Kidney (tissue), 14 donors: ENCODE data around the gene XDH. TPM values are rescaled to one million over a fixed set of nuclear protein-coding genes. Genes with fewer than 3 reads are reported as not detected.

ENCODE experiments used
- DNase-seq, 5 donors: peaks; one replicate each; pipeline ENCODE4 v3.0.0-alpha.2; 2013 to 2020
- FAIRE-seq: peaks from 2 replicates; lab custom pipeline; 2012; peaks lifted over from hg19 to GRCh38; lab: Jason Lieb, UNC
- H3K27ac ChIP-seq, 2 donors: one replicate each; pipeline ENCODE4 v1.7.0; 2013; ENCODE audit warnings: low read depth in 2 of 2, low read length in 2 of 2, inconsistent platforms in 1 of 2
- H3K27me3 ChIP-seq: one replicate; pipeline ENCODE4 v1.7.1; 2013; ENCODE audit warnings: low read length, inconsistent platforms; ENCODE audit not compliant: control insufficient read depth, insufficient read depth
- H3K36me3 ChIP-seq, 3 donors: one replicate each; pipeline versions ENCODE4 v1.7.0 to v1.7.1; 2013; ENCODE audit warnings: low read length in 3 of 3, control low read depth in 1 of 3, inconsistent platforms in 1 of 3; ENCODE audit not compliant: insufficient read depth in 3 of 3, control insufficient read depth in 2 of 3
- H3K4me1 ChIP-seq, 3 donors: one replicate each; pipeline versions ENCODE4 v1.7.0 to v1.7.1; 2013; ENCODE audit warnings: low read length in 3 of 3, inconsistent platforms in 1 of 3, low read depth in 1 of 3; ENCODE audit not compliant: control insufficient read depth in 2 of 3, insufficient read depth in 2 of 3
- H3K4me3 ChIP-seq, 3 donors: one replicate each; pipeline versions ENCODE4 v1.7.0 to v1.8.1; 2013; ENCODE audit warnings: low read length in 3 of 3, control low read depth in 1 of 3, inconsistent platforms in 1 of 3
- H3K9ac ChIP-seq, 3 donors: one replicate each; pipeline versions ENCODE4 v1.7.0 to v1.7.1; 2013; ENCODE audit warnings: low read length in 3 of 3, control low read depth in 1 of 3, inconsistent platforms in 1 of 3
- H3K9me3 ChIP-seq, 3 donors: one replicate each; pipeline versions ENCODE4 v1.7.0 to v1.7.1; 2013; ENCODE audit warnings: low read length in 3 of 3, control low read depth in 1 of 3, inconsistent platforms in 1 of 3; ENCODE audit not compliant: control insufficient read depth in 2 of 3, insufficient read depth in 1 of 3
- intact Hi-C: fragments of 100-400 bp; cut with DNase I; formaldehyde crosslinking; loops from one replicate; pipeline ENCODE4 v1.11.1; 2022
- polyA plus RNA-seq: library from polyadenylated mRNA; stranded (reverse); fragments of 350-450 nt; fragmentation: Illumina TruSeq; extraction: RNeasy Lipid Tissue Mini Kit (QIAGEN cat#74804); gene quantifications from one replicate; pipeline ENCODE4 v1.2.3, GENCODE V29; 2014; ENCODE audit warnings: low read depth, low replicate concordance; ENCODE audit not compliant: insufficient read depth
- total RNA-seq: library from RNA; stranded (reverse); fragmentation: NEBNext Ultra II Directional; extraction: Animal tissue kit (Norgen Biotek cat#: 25700); gene quantifications from one replicate; pipeline ENCODE4 v1.2.1, GENCODE V29; 2021
- TF ChIP-seq, protein P1 (sequence below): IDR thresholded peaks from 3 replicates; pipeline ENCODE4 v1.5.1; 2012; ENCODE audit warnings: mild to moderate bottlenecking, moderate library complexity, borderline replicate concordance; ENCODE audit not compliant: insufficient read depth; ENCODE audit errors: extremely low read depth
- donor health status: control.
- donor health status: control.
- donor health status: control.
- donor health status: control.
- donor health status: control.
- donor health status: DM: yes; HTN: yes; CAD: no.
- donor health status: Normal renal cell carcinoma (clear cell type).

Gene XDH
- total and polyA plus RNA-seq, 2 donors from 2014 or later, result 3.1 TPM; not detected in 1

DNA sequence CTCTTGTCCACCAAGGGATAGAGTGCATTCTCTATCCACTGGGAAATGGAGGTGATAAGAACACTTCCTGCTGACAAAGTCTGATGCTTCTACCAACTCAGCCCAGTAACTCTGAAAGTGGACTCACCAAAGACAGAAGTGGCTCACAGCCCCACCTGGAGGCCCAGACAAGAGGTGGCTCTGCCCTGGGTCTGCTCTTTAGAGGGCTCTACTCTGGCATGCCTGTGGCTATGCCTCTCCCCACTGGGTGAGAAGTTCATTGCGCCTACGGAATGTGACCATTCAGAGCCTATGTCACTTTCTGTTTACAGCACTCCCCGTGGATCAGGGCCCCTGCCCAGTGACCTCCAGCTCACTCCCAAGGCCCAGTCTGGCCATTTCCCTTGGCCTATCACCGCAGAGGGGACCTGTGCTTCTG is 13.5 kb upstream of the XDH start:
- Histone ChIP-seq H3K36me3 (no peaks in the 10 kb centered on the region), H3K27ac (no peak overlapping the region), H3K27me3 (no peaks in the 10 kb centered on the region), H3K9me3 (no peaks in the 10 kb centered on the region), H3K4me3 (no peak overlapping the region), H3K9ac (no peak overlapping the region), H3K4me1 (no peaks in the 10 kb centered on the region)
- intact Hi-C loops, result no loop called here
- DNase-seq, result no peak
- TF ChIP-seq, protein P1, sequence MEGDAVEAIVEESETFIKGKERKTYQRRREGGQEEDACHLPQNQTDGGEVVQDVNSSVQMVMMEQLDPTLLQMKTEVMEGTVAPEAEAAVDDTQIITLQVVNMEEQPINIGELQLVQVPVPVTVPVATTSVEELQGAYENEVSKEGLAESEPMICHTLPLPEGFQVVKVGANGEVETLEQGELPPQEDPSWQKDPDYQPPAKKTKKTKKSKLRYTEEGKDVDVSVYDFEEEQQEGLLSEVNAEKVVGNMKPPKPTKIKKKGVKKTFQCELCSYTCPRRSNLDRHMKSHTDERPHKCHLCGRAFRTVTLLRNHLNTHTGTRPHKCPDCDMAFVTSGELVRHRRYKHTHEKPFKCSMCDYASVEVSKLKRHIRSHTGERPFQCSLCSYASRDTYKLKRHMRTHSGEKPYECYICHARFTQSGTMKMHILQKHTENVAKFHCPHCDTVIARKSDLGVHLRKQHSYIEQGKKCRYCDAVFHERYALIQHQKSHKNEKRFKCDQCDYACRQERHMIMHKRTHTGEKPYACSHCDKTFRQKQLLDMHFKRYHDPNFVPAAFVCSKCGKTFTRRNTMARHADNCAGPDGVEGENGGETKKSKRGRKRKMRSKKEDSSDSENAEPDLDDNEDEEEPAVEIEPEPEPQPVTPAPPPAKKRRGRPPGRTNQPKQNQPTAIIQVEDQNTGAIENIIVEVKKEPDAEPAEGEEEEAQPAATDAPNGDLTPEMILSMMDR, result no peak
- no peak for FAIRE-seq

DNA sequence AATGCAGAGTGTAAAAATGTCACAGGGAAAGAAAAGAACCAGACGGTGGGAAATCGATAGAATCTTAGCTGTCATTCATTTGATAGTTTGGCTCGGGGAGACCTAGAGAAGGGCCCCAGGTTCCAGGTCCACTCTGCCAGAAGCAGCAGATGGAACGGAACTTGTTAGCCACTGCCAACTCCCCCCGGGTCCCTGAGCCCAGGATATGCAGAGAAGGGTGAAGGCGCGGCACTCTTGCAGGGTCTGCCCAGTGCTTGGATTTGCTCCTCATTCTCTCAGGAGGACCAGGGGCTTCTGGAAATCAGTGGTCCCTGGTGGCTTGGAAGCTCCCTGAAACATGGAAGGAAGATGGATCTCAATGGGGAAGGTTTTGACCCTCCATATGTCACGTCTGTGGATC is 11.6 kb upstream of the XDH start:
- Histone ChIP-seq H3K36me3 (no peaks in the 10 kb centered on the region), H3K4me1 (no peaks in the 10 kb centered on the region), H3K4me3 (no peak overlapping the region), H3K9ac (no peak overlapping the region), H3K9me3 (no peaks in the 10 kb centered on the region), H3K27me3 (no peaks in the 10 kb centered on the region), H3K27ac (no peak overlapping the region)
- TF ChIP-seq, protein P1, result no peak
- intact Hi-C loops, result no loop called here
- no peak for DNase-seq
- FAIRE-seq, result no peak

DNA sequence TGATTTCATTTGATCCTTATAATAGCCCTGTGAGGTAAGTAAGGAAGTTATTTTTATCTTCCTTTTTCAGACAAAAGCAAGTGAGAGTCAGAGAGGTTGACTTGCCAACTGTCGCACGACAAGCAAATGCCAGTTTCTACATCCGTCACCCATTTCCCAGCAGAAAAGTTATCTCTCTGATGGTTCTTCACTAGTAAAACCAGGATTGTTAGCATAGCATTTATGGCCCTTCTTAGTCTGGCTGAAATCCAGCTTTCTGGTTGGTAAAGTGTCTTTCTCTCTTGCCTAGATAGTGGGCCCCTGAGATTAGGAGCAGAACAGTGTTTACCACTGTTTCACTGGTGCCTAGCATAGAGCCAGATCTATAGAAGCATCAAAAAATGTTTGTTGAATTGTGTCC is 7.1 kb upstream of the XDH start:
- TF ChIP-seq, protein P1, result no peak
- intact Hi-C loops, result no loop called here
- no peak for FAIRE-seq

DNA sequence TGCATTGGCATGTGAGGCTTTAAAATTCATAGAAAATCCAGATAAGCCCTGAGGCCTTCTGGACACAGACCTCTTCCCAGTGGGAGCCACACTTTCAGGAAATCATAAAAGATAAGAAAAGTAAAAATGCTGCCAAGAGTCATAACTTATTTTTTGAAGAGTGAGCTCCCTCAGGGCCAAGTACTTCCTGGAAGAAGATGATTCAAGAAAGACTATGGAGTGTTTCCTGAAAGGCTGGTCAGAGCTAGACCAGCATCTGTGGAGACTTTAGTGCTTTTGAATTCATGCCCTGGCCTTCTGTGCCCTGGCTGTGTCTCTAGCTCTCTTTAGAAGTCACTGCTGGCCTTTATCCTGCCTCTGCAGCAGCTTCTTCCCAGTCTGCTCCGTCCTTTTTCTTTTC is 6.4 kb upstream of the XDH start:
- peak in 1 of 5 donors; percentile 5 for DNase-seq
- H3K9ac ChIP-seq, result no peak overlapping the region
- H3K4me3 ChIP-seq, result no peak overlapping the region
- H3K36me3 ChIP-seq, result no peaks in the 10 kb centered on the region
- H3K4me1 ChIP-seq, result no peaks in the 10 kb centered on the region
- no peaks in the 10 kb centered on the region for H3K27me3 ChIP-seq
- no peak overlapping the region for H3K27ac ChIP-seq
- H3K9me3 ChIP-seq, result peaks cover 0 to 6% (median 0%) of the 10 kb centered on the region in 3 donors
- no peak for FAIRE-seq
- intact Hi-C loops, result no loop called here
- TF ChIP-seq, protein P1, result no peak

More for the DNA sequence above, 7.1 kb upstream of the XDH start:
- H3K27me3 ChIP-seq, result no peaks in the 10 kb centered on the region
- H3K4me3 ChIP-seq, result no peak overlapping the region
- H3K36me3 ChIP-seq, result no peaks in the 10 kb centered on the region
- H3K9ac ChIP-seq, result no peak overlapping the region
- no peak for DNase-seq
- H3K9me3 ChIP-seq, result peaks cover 0 to 6% (median 0%) of the 10 kb centered on the region in 3 donors
- H3K4me1 ChIP-seq, result no peaks in the 10 kb centered on the region
- no peak overlapping the region for H3K27ac ChIP-seq
